ENCODE measurements around the gene PIWIL4. TPM values are rescaled to one million over a fixed set of nuclear protein-coding genes. Genes with fewer than 3 reads are reported as not detected.
"Not testable (repeated sequence)": the region's sequence is repeated elsewhere in the genome, so short reads cannot be mapped to it uniquely, and the experiment has no call there.

Gene PIWIL4
- total RNA-seq, 2 donors from 2014 or later = 0.16 to 0.35 TPM

DNA sequence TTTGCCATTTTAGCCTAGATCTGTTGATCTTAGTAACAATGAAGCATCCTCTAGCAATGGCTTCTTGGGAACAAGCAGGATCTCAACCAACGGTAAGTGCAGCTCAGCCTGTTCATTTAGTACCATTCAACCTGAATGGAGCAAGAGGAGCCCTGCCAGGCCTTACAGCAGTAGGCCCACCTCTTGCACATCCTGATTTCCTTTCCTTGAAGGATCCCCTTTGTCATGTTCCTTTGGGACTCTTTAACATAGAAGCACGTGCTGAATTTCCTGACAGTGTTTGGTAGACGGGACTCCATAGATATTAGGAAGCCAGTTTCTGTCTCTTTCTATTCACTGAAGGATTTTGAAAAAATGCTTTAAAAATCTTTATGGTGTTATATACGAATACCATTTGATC, 1.5 kb downstream of the PIWIL4 start:
- no peak overlapping the region for H3K27ac Mint-ChIP-seq
- DNase-seq (ENCODE audit: low spot score in 2 of 2) (no peak), ATAC-seq (no peak)
- no peaks in the 10 kb centered on the region for H3K36me3 Mint-ChIP-seq
- peaks cover 0 to 5% of the 10 kb centered on the region in 2 donors for H3K9me3 Mint-ChIP-seq

DNA sequence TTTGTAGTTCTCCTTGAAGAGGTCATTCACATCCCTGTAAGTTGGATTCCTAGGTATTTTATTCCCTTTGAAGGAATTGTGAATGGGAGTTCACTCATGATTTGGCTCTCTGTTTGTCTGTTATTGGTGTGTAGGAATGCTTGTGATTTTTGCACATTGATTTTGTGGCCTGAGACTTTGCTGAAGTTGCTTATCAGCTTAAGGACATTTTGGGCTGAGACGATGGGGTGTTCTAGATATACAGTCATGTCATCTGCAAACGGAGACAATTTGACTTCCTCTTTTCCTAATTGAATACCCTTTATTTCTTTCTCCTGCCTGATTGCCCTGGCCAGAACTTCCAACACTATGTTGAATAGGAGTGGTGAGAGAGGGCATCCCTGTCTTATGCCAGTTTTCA, 5.8 kb downstream of the PIWIL4 start:
- not testable (repeated sequence) for H3K36me3 Mint-ChIP-seq; DNase-seq (ENCODE audit: low spot score in 2 of 2); ATAC-seq

DNA sequence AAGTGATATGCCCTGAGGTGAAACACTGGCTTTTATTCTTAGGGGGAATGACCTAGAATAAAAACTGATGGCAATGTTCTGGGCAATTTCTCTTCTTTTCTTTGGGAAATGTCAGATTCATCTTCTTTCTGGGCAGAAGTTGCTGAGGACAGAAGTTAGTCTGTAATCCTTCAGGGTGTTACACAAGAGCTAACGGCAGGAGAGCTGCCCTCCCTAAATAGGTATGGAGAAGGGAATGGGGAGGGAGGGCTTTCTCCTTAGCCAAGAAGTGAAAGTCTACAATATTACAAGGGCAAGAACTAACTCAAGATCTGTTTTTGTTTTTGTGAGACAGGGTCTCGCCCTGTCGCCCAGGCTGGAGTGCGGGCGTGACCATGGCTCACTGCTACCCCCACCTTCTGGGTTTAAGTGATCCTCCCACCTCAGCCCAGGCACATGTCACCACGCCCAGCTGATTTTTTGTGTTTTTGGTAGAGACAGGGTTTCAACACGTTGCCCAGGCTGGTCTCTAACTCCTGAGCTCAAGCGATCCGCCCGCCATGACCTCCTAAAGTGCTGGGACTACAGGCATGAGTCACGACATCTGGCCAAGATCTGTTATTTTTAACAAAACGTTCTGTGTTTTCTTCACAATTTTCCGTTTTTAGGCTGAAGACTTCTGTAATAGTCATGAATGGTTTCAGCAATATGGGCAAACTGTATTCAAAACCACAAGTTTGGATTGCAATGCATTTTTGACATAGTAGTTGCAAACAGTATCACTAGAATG, 7.2 kb downstream of the PIWIL4 start:
- H3K36me3 Mint-ChIP-seq = no peaks in the 10 kb centered on the region
- no peaks in the 10 kb centered on the region for H3K9me3 Mint-ChIP-seq
- DNase-seq (ENCODE audit: low spot score in 2 of 2) = no peak
- no peak for ATAC-seq
- H3K27ac Mint-ChIP-seq = no peak overlapping the region

More for the DNA sequence above, 5.8 kb downstream of the PIWIL4 start:
- not testable (repeated sequence) for H3K9me3 Mint-ChIP-seq, H3K27ac Mint-ChIP-seq

DNA sequence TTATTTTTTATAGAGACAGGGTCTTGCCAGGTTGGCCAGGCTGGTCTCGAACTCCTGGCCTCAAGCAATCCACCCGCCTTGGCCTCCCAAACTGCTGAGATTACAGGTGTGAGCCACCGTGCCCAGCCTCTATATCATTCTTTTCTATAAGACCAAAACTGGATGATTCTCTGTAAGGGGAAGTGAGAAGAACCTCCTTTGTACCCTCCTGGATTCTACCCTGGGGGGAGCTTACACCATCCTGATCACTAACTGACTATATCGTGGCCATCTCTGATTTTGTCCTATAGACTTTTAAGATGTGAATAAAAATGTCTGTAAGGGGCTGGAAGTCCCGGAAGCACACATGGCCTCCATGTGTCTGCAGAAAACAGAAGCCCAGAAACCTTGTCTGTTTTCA, 9.1 kb downstream of the PIWIL4 start:
- ATAC-seq (no peak), DNase-seq (ENCODE audit: low spot score in 2 of 2) (no peak)
- no peaks in the 10 kb centered on the region for H3K36me3 Mint-ChIP-seq
- no peaks in the 10 kb centered on the region for H3K9me3 Mint-ChIP-seq
- H3K27ac Mint-ChIP-seq = no peak overlapping the region

DNA sequence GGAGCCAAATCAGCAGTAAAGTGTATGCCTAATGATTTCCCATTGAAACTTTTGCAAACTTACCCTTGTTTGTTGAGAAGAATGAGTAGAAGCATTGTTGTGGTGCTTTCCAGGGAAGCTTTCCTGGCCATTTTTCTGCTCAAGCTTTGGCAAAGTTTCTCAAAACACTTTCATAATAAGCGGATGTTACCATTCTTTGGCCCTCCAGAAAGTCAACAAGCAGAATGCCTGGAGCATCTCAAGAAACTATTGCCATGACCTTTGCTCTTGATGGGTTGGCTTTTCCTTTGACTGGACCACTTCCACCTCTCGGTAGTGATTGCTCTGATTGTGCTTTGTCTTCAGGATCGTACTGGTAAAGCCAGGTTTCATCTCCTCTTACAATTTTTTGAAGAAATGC, 10.7 kb downstream of the PIWIL4 start:
- Mint-ChIP-seq H3K9me3 (no peaks in the 10 kb centered on the region), H3K36me3 (no peaks in the 10 kb centered on the region), H3K27ac (no peak overlapping the region)
- ATAC-seq (no peak), DNase-seq (ENCODE audit: low spot score in 2 of 2) (no peak)

DNA sequence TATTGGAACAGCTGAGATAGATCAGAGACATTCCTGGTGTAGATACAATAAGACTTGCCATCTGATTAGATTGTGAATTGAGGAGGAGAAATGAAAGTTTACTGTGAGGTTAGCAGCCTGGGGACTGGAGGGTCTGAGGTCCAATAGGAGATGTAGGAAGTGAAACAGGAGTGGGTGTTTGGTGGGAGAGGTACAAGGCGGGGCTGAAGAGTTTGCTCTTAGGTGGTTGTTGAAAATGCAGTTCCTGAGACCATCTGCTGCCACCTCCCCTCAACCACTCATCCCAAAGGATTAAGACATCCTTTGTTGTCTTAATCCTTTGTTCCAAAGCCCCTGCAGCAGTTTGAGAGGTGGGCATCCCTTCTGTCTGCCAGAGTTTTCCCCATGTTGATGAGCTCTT, 14.8 kb downstream of the PIWIL4 start:
- Mint-ChIP-seq H3K36me3 (no peaks in the 10 kb centered on the region), H3K27ac (no peak overlapping the region), H3K9me3 (no peaks in the 10 kb centered on the region)
- DNase-seq (ENCODE audit: low spot score in 2 of 2) (no peak), ATAC-seq (no peak)

DNA sequence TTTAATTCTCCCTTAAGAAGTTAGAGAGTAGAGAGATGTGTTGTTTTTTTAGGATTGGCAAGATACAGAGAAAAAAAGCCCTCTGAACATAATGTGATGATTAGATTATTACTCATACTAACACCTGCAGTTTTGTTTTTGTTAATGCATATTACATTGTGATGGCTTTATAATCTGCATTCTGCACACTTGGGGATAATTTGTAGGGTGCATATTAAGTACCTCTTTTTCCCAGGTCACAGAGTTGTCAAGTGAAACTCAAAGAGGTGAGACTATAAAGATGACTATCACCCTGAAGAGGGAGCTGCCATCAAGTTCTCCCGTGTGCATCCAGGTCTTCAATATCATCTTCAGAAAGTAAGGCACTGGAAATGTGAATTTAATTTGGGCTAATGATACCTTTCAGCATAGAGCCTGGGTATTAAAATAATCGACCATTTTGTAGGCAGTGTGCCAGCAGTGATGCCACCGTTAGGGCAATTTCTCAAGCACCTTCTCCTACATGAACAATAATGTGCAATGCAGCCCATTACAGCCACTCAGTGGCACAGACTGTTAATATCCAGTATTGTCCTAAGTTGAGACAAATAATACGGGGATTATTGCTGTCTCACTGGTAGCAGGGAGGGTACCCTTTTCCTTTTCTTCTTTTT, 16.2 kb downstream of the PIWIL4 start:
- Mint-ChIP-seq H3K36me3 (no peaks in the 10 kb centered on the region), H3K27ac (no peak overlapping the region), H3K9me3 (no peaks in the 10 kb centered on the region)
- peak in 1 of 2 donors; percentile 65 for ATAC-seq
- DNase-seq (ENCODE audit: low spot score in 2 of 2) = no peak

DNA sequence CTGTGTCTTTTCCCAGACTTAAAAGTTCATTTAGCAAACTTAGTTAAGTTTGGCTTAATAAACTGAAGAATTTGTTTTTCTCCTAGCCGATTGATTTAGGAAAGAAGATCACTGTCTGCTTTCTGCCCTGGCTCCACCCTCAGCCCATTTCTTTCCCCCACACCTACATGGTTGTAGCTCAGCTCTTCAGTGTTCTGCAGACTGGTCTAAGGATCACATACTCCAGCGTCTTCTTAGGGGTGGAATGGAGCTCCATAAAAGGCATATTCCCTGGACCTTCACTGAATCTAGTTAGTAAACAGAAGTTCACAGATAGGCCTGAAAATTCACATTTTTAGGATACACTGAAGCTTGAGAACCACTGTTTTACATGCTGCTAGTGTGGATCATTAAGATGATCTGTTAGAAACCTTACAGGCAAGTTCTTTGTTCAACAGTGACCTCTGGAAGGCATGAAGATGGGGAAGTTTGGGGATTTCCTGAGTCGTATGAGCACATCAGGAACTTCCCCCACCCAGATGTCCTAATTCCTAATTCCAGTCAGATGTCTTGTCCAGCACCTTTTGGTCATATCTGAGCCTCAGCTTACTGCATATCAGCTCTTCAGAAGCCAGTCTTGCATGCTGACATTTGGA, 16.8 kb downstream of the PIWIL4 start:
- no peak overlapping the region for H3K27ac Mint-ChIP-seq
- DNase-seq (ENCODE audit: low spot score in 2 of 2) (no peak), ATAC-seq (no peak)
- no peaks in the 10 kb centered on the region for H3K9me3 Mint-ChIP-seq
- H3K36me3 Mint-ChIP-seq = no peaks in the 10 kb centered on the region

DNA sequence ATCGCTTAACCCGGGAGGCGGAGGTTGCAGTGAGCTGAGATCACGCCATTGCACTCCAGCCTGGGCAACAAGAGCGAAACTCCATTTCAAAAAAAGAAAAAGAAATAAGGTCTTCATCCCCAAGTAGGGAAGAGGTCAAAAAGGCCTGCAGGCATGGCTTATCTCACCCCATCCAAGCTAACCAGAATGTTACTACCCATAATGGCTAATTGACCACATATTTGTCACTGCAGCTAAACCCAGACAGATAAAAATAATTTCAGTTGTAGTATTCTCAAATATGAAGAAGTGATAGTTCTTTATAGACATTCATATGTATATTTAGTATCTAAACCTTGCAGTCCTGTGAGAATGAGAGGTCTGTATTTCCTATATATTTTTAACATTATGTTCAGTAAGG, 17.8 kb downstream of the PIWIL4 start:
- no peaks in the 10 kb centered on the region for H3K9me3 Mint-ChIP-seq
- DNase-seq (ENCODE audit: low spot score in 2 of 2) (no peak), ATAC-seq (no peak)
- H3K27ac Mint-ChIP-seq = no peak overlapping the region
- H3K36me3 Mint-ChIP-seq = no peaks in the 10 kb centered on the region

DNA sequence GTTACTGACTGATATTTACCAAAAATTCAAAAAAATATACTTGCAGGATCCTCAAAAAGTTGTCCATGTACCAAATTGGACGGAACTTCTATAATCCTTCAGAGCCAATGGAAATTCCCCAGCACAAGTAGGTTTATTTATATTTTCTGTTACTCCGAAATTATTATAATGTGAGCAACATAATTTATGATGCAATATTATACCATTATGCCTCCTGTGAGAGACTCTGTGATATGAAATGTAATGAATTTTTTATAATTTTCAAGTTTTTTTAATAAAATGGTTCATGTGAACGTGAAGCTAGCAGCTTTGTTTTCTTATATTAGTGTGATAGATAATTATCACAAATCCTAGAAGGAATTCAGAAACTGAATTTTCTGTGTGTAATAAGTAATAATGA, 18.2 kb downstream of the PIWIL4 start:
- Mint-ChIP-seq H3K36me3 (no peaks in the 10 kb centered on the region), H3K9me3 (no peaks in the 10 kb centered on the region), H3K27ac (no peak overlapping the region)
- ATAC-seq = no peak
- no peak for DNase-seq (ENCODE audit: low spot score in 2 of 2)

DNA sequence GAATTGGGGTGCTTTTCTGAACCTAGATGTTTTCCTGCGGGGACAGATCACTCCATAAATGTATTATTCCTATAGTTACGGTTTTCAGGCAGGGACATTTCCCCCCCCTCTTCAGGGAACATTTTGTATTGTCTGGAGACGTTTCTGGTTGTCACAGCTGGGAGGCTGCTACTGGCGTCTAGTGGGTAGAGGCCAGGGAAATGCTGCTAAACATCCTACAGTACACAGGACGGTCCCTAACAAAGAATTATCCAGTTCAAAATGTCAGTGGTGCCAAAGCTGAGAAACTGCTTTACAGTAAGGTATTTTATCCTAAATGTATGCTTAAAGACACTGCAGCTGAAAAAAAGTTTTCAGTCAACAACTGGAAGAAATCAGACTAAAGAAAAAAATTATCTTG, 19.4 kb downstream of the PIWIL4 start:
- DNase-seq (ENCODE audit: low spot score in 2 of 2) (no peak), ATAC-seq (no peak)
- Mint-ChIP-seq H3K9me3 (no peaks in the 10 kb centered on the region), H3K36me3 (no peaks in the 10 kb centered on the region), H3K27ac (no peak overlapping the region)

DNA sequence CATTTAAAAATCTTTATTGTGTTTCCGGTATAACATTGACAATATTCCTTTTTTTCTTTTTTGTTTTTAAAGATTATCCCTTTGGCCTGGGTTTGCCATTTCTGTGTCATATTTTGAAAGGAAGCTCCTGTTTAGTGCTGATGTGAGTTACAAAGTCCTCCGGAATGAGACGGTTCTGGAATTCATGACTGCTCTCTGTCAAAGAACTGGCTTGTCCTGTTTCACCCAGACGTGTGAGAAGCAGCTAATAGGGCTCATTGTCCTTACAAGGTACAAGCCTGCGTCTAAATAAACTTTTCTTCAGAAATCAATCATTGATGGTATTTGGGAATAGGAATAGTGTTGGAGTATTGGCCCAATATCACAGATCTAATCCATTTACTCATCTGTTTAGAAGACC, 19.8 kb downstream of the PIWIL4 start:
- Mint-ChIP-seq H3K27ac (no peak overlapping the region), H3K36me3 (no peaks in the 10 kb centered on the region), H3K9me3 (no peaks in the 10 kb centered on the region)
- DNase-seq (ENCODE audit: low spot score in 2 of 2) (no peak), ATAC-seq (no peak)

DNA sequence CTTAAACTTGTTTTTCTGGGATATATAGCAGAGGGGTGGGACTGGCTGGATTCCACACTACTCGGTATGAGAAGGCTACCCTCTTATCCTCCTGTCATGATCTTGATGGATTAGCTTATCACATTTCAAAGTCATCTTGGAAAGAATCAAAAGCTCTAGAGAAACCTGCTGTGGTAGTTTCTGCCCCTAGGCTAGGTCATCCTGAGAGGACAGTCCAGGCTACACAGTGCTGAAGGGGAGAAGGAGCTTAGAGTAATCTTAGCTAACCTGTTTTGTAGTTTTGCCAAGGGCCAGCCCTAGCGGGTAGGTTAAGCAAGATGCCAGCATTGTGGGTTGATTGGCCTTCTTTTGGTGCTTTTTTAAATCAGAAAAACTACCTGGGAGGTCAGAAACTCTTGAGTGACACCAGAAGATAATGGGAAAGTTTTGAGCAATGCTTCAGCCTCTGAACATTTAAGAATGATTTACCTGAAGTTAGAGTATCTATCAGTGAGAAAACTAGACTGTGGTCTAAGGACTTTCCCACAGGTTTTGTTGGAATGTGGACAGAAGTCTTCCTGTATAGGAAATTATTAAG, 21.3 kb downstream of the PIWIL4 start:
- ATAC-seq = no peak
- Mint-ChIP-seq H3K27ac (no peak overlapping the region), H3K9me3 (no peaks in the 10 kb centered on the region), H3K36me3 (no peaks in the 10 kb centered on the region)
- no peak for DNase-seq (ENCODE audit: low spot score in 2 of 2)

DNA sequence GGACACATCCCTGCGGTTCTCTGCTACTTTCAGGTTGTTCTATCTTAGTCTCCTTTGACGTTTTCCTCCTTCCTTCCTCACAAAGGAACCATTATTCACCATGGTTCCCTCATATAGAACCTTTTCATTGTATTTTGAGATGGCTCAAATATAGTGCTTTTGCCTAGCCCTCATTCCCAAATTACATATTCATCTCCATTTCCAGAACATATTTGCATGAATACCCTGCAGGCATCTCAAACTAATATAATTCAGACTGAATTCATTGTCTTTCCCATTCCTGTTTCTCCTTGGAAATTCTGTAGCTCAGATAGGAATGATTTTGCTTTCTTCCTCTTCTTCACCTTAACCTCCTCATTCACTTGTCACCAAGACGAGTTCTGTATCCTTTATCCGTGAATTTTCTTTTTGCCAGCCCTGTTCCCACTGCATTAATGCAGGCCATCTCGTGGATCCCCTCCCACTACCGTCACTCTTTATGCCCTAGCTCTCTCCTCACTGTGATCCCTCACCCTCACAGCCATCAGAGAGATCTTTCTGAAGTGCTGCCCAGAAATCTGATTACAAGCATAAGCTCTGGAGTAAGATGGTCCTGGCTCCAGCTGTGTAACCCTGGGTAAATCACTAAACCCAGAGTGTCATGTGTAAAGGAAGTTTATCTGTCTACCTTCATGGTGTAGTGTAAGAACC, 23.3 kb downstream of the PIWIL4 start:
- Mint-ChIP-seq H3K9me3 (no peaks in the 10 kb centered on the region), H3K27ac (no peak overlapping the region)
- no peak for ATAC-seq

DNA sequence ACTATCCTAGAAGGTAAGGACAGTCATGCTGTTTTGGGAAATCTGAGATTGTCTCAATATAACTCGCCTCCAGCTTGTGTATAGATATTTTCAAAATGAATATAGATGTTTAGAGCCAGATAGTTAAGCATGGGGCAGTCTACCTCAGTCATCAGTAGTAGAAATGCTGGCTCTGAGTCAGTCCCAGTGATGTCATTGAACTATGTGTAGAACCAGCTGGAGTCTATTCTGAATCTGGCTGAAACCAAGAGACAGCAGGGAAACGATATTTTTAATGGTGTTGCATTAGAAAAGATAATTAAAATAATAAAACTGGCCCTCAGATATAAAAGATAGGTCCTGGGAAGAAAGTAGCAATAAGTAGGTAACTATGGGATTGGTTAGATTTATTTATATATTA, 25.9 kb downstream of the PIWIL4 start:
- DNase-seq (ENCODE audit: low spot score in 2 of 2) = no peak
- peak in 1 of 2 donors; percentile 46 for ATAC-seq
- H3K9me3 Mint-ChIP-seq = no peaks in the 10 kb centered on the region
- no peaks in the 10 kb centered on the region for H3K36me3 Mint-ChIP-seq
- no peak overlapping the region for H3K27ac Mint-ChIP-seq

More for the DNA sequence above, 23.3 kb downstream of the PIWIL4 start:
- H3K36me3 Mint-ChIP-seq = no peaks in the 10 kb centered on the region
- no peak for DNase-seq (ENCODE audit: low spot score in 2 of 2)

DNA sequence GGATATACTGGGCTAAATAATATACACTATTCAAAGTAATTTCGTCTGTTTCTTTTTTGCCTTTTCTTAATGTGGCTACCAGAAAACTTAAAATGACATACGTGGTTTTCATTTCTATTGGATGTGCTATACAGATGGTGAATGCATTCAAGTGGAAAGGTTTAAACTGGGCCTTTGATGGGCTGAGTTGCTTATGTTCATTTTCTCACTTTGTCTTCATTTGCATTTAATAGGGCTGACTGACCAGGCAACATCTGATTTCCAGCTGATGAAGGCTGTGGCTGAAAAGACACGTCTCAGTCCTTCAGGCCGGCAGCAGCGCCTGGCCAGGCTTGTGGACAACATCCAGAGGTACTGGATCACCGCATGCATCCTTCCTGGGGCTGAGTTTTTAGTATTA, 27.9 kb downstream of the PIWIL4 start:
- Mint-ChIP-seq H3K27ac (no peak overlapping the region), H3K36me3 (peaks cover 0 to 10% of the 10 kb centered on the region in 2 donors), H3K9me3 (no peaks in the 10 kb centered on the region)
- no peak for ATAC-seq
- no peak for DNase-seq (ENCODE audit: low spot score in 2 of 2)

DNA sequence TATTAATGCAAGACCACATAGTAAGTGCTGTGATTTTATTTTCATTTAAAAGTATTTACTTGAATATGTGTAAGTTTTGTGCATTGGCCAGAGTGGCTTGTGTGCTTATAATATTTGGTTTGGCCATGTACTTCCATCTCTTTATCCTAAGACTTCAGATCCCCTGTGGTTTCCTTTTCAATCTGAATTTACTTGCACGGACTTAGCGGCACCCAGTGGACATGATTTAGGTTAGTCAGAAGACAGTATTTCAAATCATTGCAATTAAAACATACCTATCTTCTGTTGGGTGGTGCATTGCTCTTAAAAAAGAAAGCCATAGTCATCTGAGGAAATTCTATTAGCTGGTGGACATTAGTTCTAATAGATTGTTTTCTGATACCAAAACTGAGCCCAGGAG, 30.7 kb downstream of the PIWIL4 start:
- Mint-ChIP-seq H3K9me3 (no peaks in the 10 kb centered on the region), H3K27ac (no peak overlapping the region), H3K36me3 (peaks cover 0 to 12% of the 10 kb centered on the region in 2 donors)
- ATAC-seq = no peak
- DNase-seq (ENCODE audit: low spot score in 2 of 2) = no peak
